IMR-90 (cell line): Measurements from ENCODE around the gene MGRN1. TPM values are rescaled to one million over a fixed set of nuclear protein-coding genes. Genes with fewer than 3 reads are reported as not detected.

ENCODE experiments used
- ATAC-seq: fragments of 200-7000 bp; cut with Tn5 transposase; 2 replicates; pipeline ENCODE4 v1.9.1; 2020; ENCODE audit warnings: low read depth, mild to moderate bottlenecking, moderate library complexity
- Bru-seq: library from RNA; stranded (reverse); fragments of 400-500 nt; gene quantifications from one replicate; lab custom pipeline; 2021; lab: Mats Ljungman, UMichigan
- BruChase-seq, 2 experiments: library from RNA; stranded (reverse); fragments of 400-500 nt; gene quantifications; one replicate each; lab custom pipeline; 2021; lab: Mats Ljungman, UMichigan
- BruUV-seq: library from RNA; stranded (reverse); fragments of 400-500 nt; replicated peaks from 2 replicates; lab custom pipeline; 2021; lab: Mats Ljungman, UMichigan
- CTCF ChIA-PET: fragments of 300-600 bp; formaldehyde crosslinking; extraction: SDS; loops from one replicate; lab custom pipeline; 2021; ENCODE audit warnings: antibody characterized with exemption; lab: Yijun Ruan, JAX
- POLR2A ChIA-PET: fragments of 300-600 bp; sonication (Branson Sonifier 250); formaldehyde crosslinking; loops from one replicate; lab custom pipeline; 2022; ENCODE audit warnings: antibody characterized with exemption; ENCODE audit not compliant: unreplicated experiment; lab: Charles Lee
- DNase-seq: peaks from one replicate; pipeline ENCODE4 v3.0.0; 2013
- H2AFZ ChIP-seq: replicated peaks from 2 replicates; pipeline ENCODE3; 2013; ENCODE audit warnings: low read length, mild to moderate bottlenecking; ENCODE audit not compliant: poor library complexity
- H2AK5ac ChIP-seq: 2 replicates; pipeline ENCODE4 v1.6.1; 2013; ENCODE audit warnings: low read depth, low read length, inconsistent platforms
- H2AK9ac ChIP-seq: replicated peaks from 2 replicates; pipeline ENCODE3; 2013; ENCODE audit warnings: mild to moderate bottlenecking, low read depth, low read length, moderate library complexity; ENCODE audit not compliant: poor library complexity
- H2BK120ac ChIP-seq: 2 replicates; pipeline ENCODE4 v1.6.1; 2013; ENCODE audit warnings: low read depth, low read length, inconsistent platforms
- H2BK15ac ChIP-seq: 3 replicates; pipeline ENCODE4 v1.6.1; 2013; ENCODE audit warnings: low read depth, low read length, inconsistent platforms
- H2BK20ac ChIP-seq: 2 replicates; pipeline ENCODE4 v1.6.1; 2013; ENCODE audit warnings: low read depth, mild to moderate bottlenecking, inconsistent platforms, low read length, moderate library complexity
- H2BK5ac ChIP-seq: 2 replicates; pipeline ENCODE4 v1.6.1; 2013; ENCODE audit warnings: mild to moderate bottlenecking, low read depth, low read length, inconsistent platforms; ENCODE audit not compliant: poor library complexity, severe bottlenecking
- H3K14ac ChIP-seq: replicated peaks from 2 replicates; pipeline ENCODE4 v1.6.1; 2013; ENCODE audit warnings: low read depth, low read length, inconsistent platforms
- H3K18ac ChIP-seq: 2 replicates; pipeline ENCODE4 v1.6.1; 2013; ENCODE audit warnings: low read depth, low read length, control low read depth
- H3K23ac ChIP-seq: 2 replicates; pipeline ENCODE4 v1.6.1; 2013; ENCODE audit warnings: low read depth, low read length, inconsistent platforms
- H3K27ac ChIP-seq: 2 replicates; pipeline ENCODE4 v1.5.1; 2013; ENCODE audit warnings: mild to moderate bottlenecking, control low read depth, low read length; ENCODE audit not compliant: insufficient read depth
- H3K27me3 ChIP-seq: 2 replicates; pipeline ENCODE4 v1.6.1; 2013; ENCODE audit warnings: low read length; ENCODE audit not compliant: control insufficient read depth, insufficient read depth
- H3K36me3 ChIP-seq: 2 replicates; pipeline ENCODE4 v1.6.1; 2013; ENCODE audit warnings: low read length, mixed read lengths; ENCODE audit not compliant: control insufficient read depth, insufficient read depth
- H3K4ac ChIP-seq: 2 replicates; pipeline ENCODE4 v1.6.1; 2013; ENCODE audit warnings: low read depth, low read length, inconsistent platforms
- H3K4me1 ChIP-seq: 2 replicates; pipeline ENCODE4 v1.6.1; 2013; ENCODE audit warnings: low read length, mixed read lengths; ENCODE audit not compliant: control insufficient read depth, insufficient read depth
- H3K4me2 ChIP-seq: 2 replicates; pipeline ENCODE4 v1.6.1; 2013; ENCODE audit warnings: low read depth, mild to moderate bottlenecking, control low read depth, low read length, moderate library complexity
- H3K4me3 ChIP-seq: 2 replicates; pipeline ENCODE4 v1.5.1; 2013; ENCODE audit warnings: low read depth, mild to moderate bottlenecking, control low read depth, low read length, moderate library complexity; ENCODE audit not compliant: insufficient read depth
- H3K56ac ChIP-seq: 2 replicates; pipeline ENCODE4 v1.6.1; 2013; ENCODE audit warnings: low read length, inconsistent platforms; ENCODE audit not compliant: insufficient read depth; ENCODE audit errors: extremely low read depth
- H3K79me1 ChIP-seq, 2 experiments: 2 replicates each; pipeline ENCODE4 v1.6.1; 2013; ENCODE audit warnings: low read length in 2 of 2, inconsistent platforms in 1 of 2, low read depth in 1 of 2
- H3K9ac ChIP-seq: 2 replicates; pipeline ENCODE4 v1.6.1; 2013; ENCODE audit warnings: low read depth, low read length, control low read depth
- H3K9me1 ChIP-seq: 2 replicates; pipeline ENCODE4 v1.6.1; 2013; ENCODE audit warnings: low read length, inconsistent platforms; ENCODE audit not compliant: insufficient read depth
- H3K9me3 ChIP-seq: 2 replicates; pipeline ENCODE4 v1.6.1; 2013; ENCODE audit warnings: low read length; ENCODE audit not compliant: control insufficient read depth, insufficient read depth
- H4K20me1 ChIP-seq: 2 replicates; pipeline ENCODE4 v1.6.1; 2013; ENCODE audit warnings: low read length, inconsistent platforms; ENCODE audit not compliant: insufficient read depth
- H4K5ac ChIP-seq: 2 replicates; pipeline ENCODE4 v1.6.1; 2013; ENCODE audit warnings: mild to moderate bottlenecking, low read depth, low read length, control low read depth
- H4K8ac ChIP-seq, 2 experiments: 2 replicates each; pipeline ENCODE4 v1.6.1; 2013; ENCODE audit warnings: low read depth in 2 of 2, low read length in 2 of 2, control low read depth in 1 of 2, inconsistent platforms in 1 of 2
- H4K91ac ChIP-seq: 2 replicates; pipeline ENCODE4 v1.6.1; 2013; ENCODE audit warnings: low read depth, low read length, inconsistent platforms; ENCODE audit not compliant: insufficient read depth
- BHLHE40 ChIP-seq: fragments of 150-350 bp; IDR thresholded peaks from 2 replicates; pipeline ENCODE4 v1.6.1; 2016; ENCODE audit warnings: mild to moderate bottlenecking, low read depth, low read length
- CEBPB ChIP-seq: IDR thresholded peaks from 2 replicates; pipeline ENCODE4 v1.6.1; 2012; ENCODE audit warnings: low read depth, low read length, improper control_type of control experiment
- CHD1 ChIP-seq: IDR thresholded peaks from 2 replicates; pipeline ENCODE4 v1.6.1; 2012; ENCODE audit warnings: low read depth, low read length, improper control_type of control experiment
- ELK1 ChIP-seq: fragments of 150-350 bp; IDR thresholded peaks from 2 replicates; pipeline ENCODE4 v1.6.1; 2016; ENCODE audit warnings: low read depth, mild to moderate bottlenecking, low read length, moderate library complexity, borderline replicate concordance
- FOS ChIP-seq: fragments of 150-350 bp; IDR thresholded peaks from 2 replicates; pipeline ENCODE4 v1.6.1; 2016; ENCODE audit warnings: low read depth, low read length
- MAZ ChIP-seq: IDR thresholded peaks from 2 replicates; pipeline ENCODE4 v1.6.1; 2012; ENCODE audit warnings: low read depth, mild to moderate bottlenecking, low read length, improper control_type of control experiment, moderate library complexity, borderline replicate concordance
- MXI1 ChIP-seq: IDR thresholded peaks from 2 replicates; pipeline ENCODE4 v1.6.1; 2012; ENCODE audit warnings: low read depth, mild to moderate bottlenecking, low read length, moderate library complexity, borderline replicate concordance
- NFE2L2 ChIP-seq: fragments of 150-350 bp; IDR thresholded peaks from 2 replicates; pipeline ENCODE4 v1.6.1; 2016; ENCODE audit warnings: low read depth, mild to moderate bottlenecking, low read length
- POLR2A ChIP-seq: IDR thresholded peaks from 2 replicates; pipeline ENCODE4 v1.6.1; 2012; ENCODE audit warnings: mild to moderate bottlenecking, low read depth, low read length
- RAD21 ChIP-seq: IDR thresholded peaks from 2 replicates; pipeline ENCODE4 v1.6.1; 2012; ENCODE audit warnings: low read length, improper control_type of control experiment
- RCOR1 ChIP-seq: IDR thresholded peaks from 2 replicates; pipeline ENCODE4 v1.6.1; 2012; ENCODE audit warnings: mild to moderate bottlenecking, low read length, improper control_type of control experiment; ENCODE audit not compliant: insufficient replicate concordance
- RFX5 ChIP-seq: IDR thresholded peaks from 2 replicates; pipeline ENCODE4 v1.8.0; 2012; ENCODE audit warnings: low read depth, mild to moderate bottlenecking, low read length, moderate library complexity
- SMC3 ChIP-seq: fragments of 150-350 bp; IDR thresholded peaks from 2 replicates; pipeline ENCODE4 v1.6.1; 2016; ENCODE audit warnings: low read depth, mild to moderate bottlenecking, antibody characterized with exemption, low read length, moderate library complexity
- USF2 ChIP-seq: fragments of 150-350 bp; IDR thresholded peaks from 2 replicates; pipeline ENCODE4 v1.6.1; 2017; ENCODE audit warnings: mild to moderate bottlenecking, antibody characterized with exemption, low read length, low read depth
- WGBS, 2 experiments: methylation state at CpG; one replicate each; pipeline versions ENCODE4 v1.1.5 to v1.1.7; 2013; ENCODE audit warnings: missing lambda C conversion rate in 2 of 2; ENCODE audit not compliant: insufficient read length in 1 of 2; ENCODE audit errors: extremely low coverage in 2 of 2; 5-methylcytosine and 5-hydroxymethylcytosine counted together
- dilution Hi-C: fragments of 300-500 bp; cut with HindIII; formaldehyde crosslinking; loops from one replicate; pipeline ENCODE4 v1.14.3; 2018; ENCODE audit warnings: low sequenced_read_pairs; ENCODE audit not compliant: unreplicated experiment
- in situ Hi-C: fragments of 300-500 bp; cut with MboI; formaldehyde crosslinking; loops from 3 replicates; pipeline ENCODE4 v1.14.3; 2019; ENCODE audit warnings: low sequenced_read_pairs, inconsistent platforms, mixed read lengths
- intact Hi-C: fragments of 100-400 bp; cut with micrococcal nuclease; formaldehyde crosslinking; loops from 2 replicates; pipeline ENCODE4 v1.10.0; 2022
- long read RNA-seq: library from polyadenylated mRNA; unstranded; transcript quantifications from one replicate; pipeline ENCODE4 v2.0.0, GENCODE V29; 2021; ENCODE audit not compliant: unreplicated experiment
- polyA plus RNA-seq, 3 experiments: library from polyadenylated mRNA; depleted of rRNA; stranded (reverse); fragments of >200 nt; gene quantifications; 2 replicates each; pipeline ENCODE4 v1.2.3, GENCODE V29; 2012; ENCODE audit warnings: low replicate concordance in 1 of 3
- total RNA-seq: library from RNA; depleted of rRNA; stranded (reverse); fragments of >200 nt; gene quantifications from 2 replicates; pipeline ENCODE4 v1.2.3, GENCODE V29; 2012; rRNA removed

MGRN1 gene
- total RNA-seq (11.7 and 13.9 TPM in 2 replicates), polyA plus RNA-seq (2012; rRNA removed) (26.7 and 32.7 TPM in 2 replicates), Bru-seq, nascent RNA (percentile 80 among the genes with signal in this experiment), BruChase-seq, experiment 1, labeled RNA remaining after a 6-hour chase (percentile 90 among the genes with signal in this experiment), BruChase-seq, experiment 2, labeled RNA remaining after a 2-hour chase (percentile 82 among the genes with signal in this experiment)
- 29.0 and 31.5 TPM in 2 replicates for polyA plus RNA-seq (2012; cell fraction: cytosol; rRNA removed)
- 31.0 and 54.6 TPM in 2 replicates for polyA plus RNA-seq (2012; cell fraction: nucleus; rRNA removed; ENCODE audit: low replicate concordance)
- long read RNA-seq, partial matches to known transcripts = 2 of 13 reads
- long read RNA-seq, other reads (novel, unspliced or antisense) = 9 of 13 reads

GRCh38 chr16:4624015-4624826 lies at the start of gene MGRN1:
MGRN1 (plus strand) TSS chr16:4624826; CDS start chr16:4624961, 135 bp downstream.
- peak within 1 kb of the TSS; percentile 100 for H3K23ac ChIP-seq
- H3K36me3 ChIP-seq = 0 out of 2 replicates have a peak, but pooled peaks cover 2% of the 10 kb centered on the region
- peaks cover 11% of the 10 kb centered on the region for H3K4me1 ChIP-seq
- H4K91ac ChIP-seq = peak within 1 kb of the TSS; percentile 99
- peak within 1 kb of the TSS; percentile 89 for H4K5ac ChIP-seq
- H2BK20ac ChIP-seq = peak within 1 kb of the TSS; percentile 100
- peaks cover 9 to 37% of the 10 kb centered on the region in 2 experiments; a peak in 2 of 4 replicates for H3K79me1 ChIP-seq
- H3K9me3 ChIP-seq = no peaks in the 10 kb centered on the region
- BruUV-seq = no TSS peak
- peak within 1 kb of the TSS; percentile 93 for H3K18ac ChIP-seq
- peaks cover 32% of the 10 kb centered on the region for H4K20me1 ChIP-seq
- peak within 1 kb of the TSS; percentile 92; the same call in 2 of the 3 replicates for H2BK15ac ChIP-seq
- H4K8ac ChIP-seq = peak within 1 kb of the TSS; percentile 59 to 99
- no peaks in the 10 kb centered on the region for H3K27me3 ChIP-seq
- peak; percentile 92 for ATAC-seq
- ChIA-PET POLR2A (no interaction called here), CTCF (interaction anchor here (1.1 to 1.4 kb wide), 3 partner anchors 8 to 75 kb away, joined by 3 to 6 read pairs (median 5); no protein-coding TSS in a partner anchor)
- peak within 1 kb of the TSS; percentile 100 for H2BK120ac ChIP-seq
- H3K27ac ChIP-seq = peak within 1 kb of the TSS; percentile 96
- H3K4me3 ChIP-seq = peak within 1 kb of the TSS; percentile 89
- H3K9ac ChIP-seq = peak within 1 kb of the TSS; percentile 91
- peak; percentile 98 for DNase-seq
- peaks cover 7% of the 10 kb centered on the region for H3K9me1 ChIP-seq
- intact Hi-C loops (no loop called here), dilution Hi-C loops (no loop called here), in situ Hi-C loops (no loop called here)
- H3K4ac ChIP-seq = peak within 1 kb of the TSS; percentile 99
- peak within 1 kb of the TSS; percentile 98 for H2AK9ac ChIP-seq
- 2% methylated on average over 24 of the region's 42 CpGs; no CpG with 5 or more reads in 1 of the 2 experiments for WGBS, 2 experiments
- peak within 1 kb of the TSS; percentile 98 for H3K56ac ChIP-seq
- H3K14ac ChIP-seq = peak within 1 kb of the TSS; percentile 99
- peak within 1 kb of the TSS; percentile 94 for H3K4me2 ChIP-seq
- H2AFZ ChIP-seq = peak within 1 kb of the TSS; percentile 99
- peak within 1 kb of the TSS; percentile 91 for H2AK5ac ChIP-seq
- H2BK5ac ChIP-seq = peak within 1 kb of the TSS; percentile 91
- TF ChIP-seq FOS = no peak
- peak; percentile 98; the same call in 1 of the 2 replicates for TF ChIP-seq MAZ
- peak; percentile 99 for TF ChIP-seq RCOR1
- TF ChIP-seq NFE2L2 = no peak
- no peak for TF ChIP-seq RFX5
- no peak for TF ChIP-seq ELK1
- peak; percentile 59 for TF ChIP-seq RAD21
- TF ChIP-seq CEBPB = no peak
- TF ChIP-seq POLR2A = no peak
- peak; percentile 97 for TF ChIP-seq BHLHE40
- no peak for TF ChIP-seq USF2
- peak; percentile 42; the same call in 1 of the 2 replicates for TF ChIP-seq SMC3
- no peak; the same call in 1 of the 2 replicates for TF ChIP-seq CHD1
- no peak for TF ChIP-seq MXI1
